ENCODE data around the gene ANKS1A. TPM values are rescaled to one million over a fixed set of nuclear protein-coding genes. Genes with fewer than 3 reads are reported as not detected.
A peak's percentile ranks its signal among the peaks of the same experiment; 100 is the strongest.
"Not testable (repeated sequence)": the region's sequence is repeated elsewhere in the genome, so short reads cannot be mapped to it uniquely, and the experiment has no call there.

ANKS1A gene
- total RNA-seq, 2 donors from 2014 or later: 8.6 to 9.3 TPM

- Mint-ChIP-seq H3K27ac (peak overlapping the region in 1 of 2 donors; percentile 93), H3K9me3 (no peaks in the 10 kb centered on the region), H3K36me3 (peaks cover 0 to 9% of the 10 kb centered on the region in 2 donors)
- ATAC-seq (no peak), DNase-seq (ENCODE audit: low spot score in 2 of 2) (no peak)
Measured at GRCh38 chr6:35087361-35088280, 198.6 kb downstream of the ANKS1A start.

GRCh38 chr6:35088281-35089215 is 199.5 kb downstream of the ANKS1A start:
- Mint-ChIP-seq H3K27ac (no peak overlapping the region), H3K9me3 (no peaks in the 10 kb centered on the region)

GRCh38 chr6:35089216-35089934 is 200.3 kb downstream of the ANKS1A start:
- DNase-seq (ENCODE audit: low spot score in 2 of 2): no peak
- H3K36me3 Mint-ChIP-seq: peaks cover 0 to 9% of the 10 kb centered on the region in 2 donors
- no peaks in the 10 kb centered on the region for H3K9me3 Mint-ChIP-seq
- H3K27ac Mint-ChIP-seq: no peak overlapping the region
- no peak for ATAC-seq

More at GRCh38 chr6:35088281-35089215, 199.5 kb downstream of the ANKS1A start:
- ATAC-seq: no peak
- H3K36me3 Mint-ChIP-seq: peaks cover 0 to 9% of the 10 kb centered on the region in 2 donors
- no peak for DNase-seq (ENCODE audit: low spot score in 2 of 2)

GRCh38 chr6:35089935-35090505 is 201.0 kb downstream of the ANKS1A start:
- peaks cover 0 to 9% of the 10 kb centered on the region in 2 donors for H3K36me3 Mint-ChIP-seq
- no peak overlapping the region for H3K27ac Mint-ChIP-seq
- DNase-seq (ENCODE audit: low spot score in 2 of 2) (no peak), ATAC-seq (no peak)
- H3K9me3 Mint-ChIP-seq: no peaks in the 10 kb centered on the region

GRCh38 chr6:35090734-35091133 is 201.7 kb downstream of the ANKS1A start:
- H3K9me3 Mint-ChIP-seq: no peaks in the 10 kb centered on the region
- DNase-seq (ENCODE audit: low spot score in 2 of 2) (no peak), ATAC-seq (no peak)
- H3K36me3 Mint-ChIP-seq: peaks cover 0 to 9% of the 10 kb centered on the region in 2 donors
- H3K27ac Mint-ChIP-seq: peak overlapping the region in 1 of 2 donors; percentile 50

GRCh38 chr6:35091346-35092083 is 202.5 kb downstream of the ANKS1A start:
- H3K9me3 Mint-ChIP-seq: no peaks in the 10 kb centered on the region
- H3K27ac Mint-ChIP-seq: no peak overlapping the region
- no peak for ATAC-seq
- DNase-seq (ENCODE audit: low spot score in 2 of 2): no peak
- peaks cover 0 to 9% of the 10 kb centered on the region in 2 donors for H3K36me3 Mint-ChIP-seq

GRCh38 chr6:35092362-35093117 is 203.5 kb downstream of the ANKS1A start:
- DNase-seq (ENCODE audit: low spot score in 2 of 2) (no peak), ATAC-seq (no peak)
- Mint-ChIP-seq H3K27ac (no peak overlapping the region), H3K36me3 (peaks cover 0 to 6% of the 10 kb centered on the region in 2 donors), H3K9me3 (no peaks in the 10 kb centered on the region)

- DNase-seq (ENCODE audit: low spot score in 2 of 2) (no peak), ATAC-seq (no peak)
- H3K36me3 Mint-ChIP-seq: peaks cover 0 to under 1% of the 10 kb centered on the region in 2 donors
- H3K27ac Mint-ChIP-seq: no peak overlapping the region
- no peaks in the 10 kb centered on the region for H3K9me3 Mint-ChIP-seq
Measured at GRCh38 chr6:35093118-35093445, 204.0 kb downstream of the ANKS1A start.

GRCh38 chr6:35093783-35094182 is 204.7 kb downstream of the ANKS1A start:
- no peak for ATAC-seq
- Mint-ChIP-seq H3K27ac (no peak overlapping the region), H3K36me3 (no peaks in the 10 kb centered on the region), H3K9me3 (no peaks in the 10 kb centered on the region)
- no peak for DNase-seq (ENCODE audit: low spot score in 2 of 2)

- Mint-ChIP-seq H3K27ac (no peak overlapping the region), H3K36me3 (no peaks in the 10 kb centered on the region), H3K9me3 (no peaks in the 10 kb centered on the region)
- no peak for ATAC-seq
- no peak for DNase-seq (ENCODE audit: low spot score in 2 of 2)
Measured at GRCh38 chr6:35094183-35094582, 205.1 kb downstream of the ANKS1A start.

GRCh38 chr6:35096129-35096862 is 207.2 kb downstream of the ANKS1A start:
- DNase-seq (ENCODE audit: low spot score in 2 of 2) (no peak), ATAC-seq (no peak)
- Mint-ChIP-seq H3K9me3 (no peaks in the 10 kb centered on the region), H3K36me3 (no peaks in the 10 kb centered on the region), H3K27ac (no peak overlapping the region)

GRCh38 chr6:35099116-35099515 is 210.1 kb downstream of the ANKS1A start:
- ATAC-seq: no peak
- no peaks in the 10 kb centered on the region for H3K36me3 Mint-ChIP-seq
- H3K9me3 Mint-ChIP-seq: no peaks in the 10 kb centered on the region
- no peak for DNase-seq (ENCODE audit: low spot score in 2 of 2)
- H3K27ac Mint-ChIP-seq: no peak overlapping the region

- no peaks in the 10 kb centered on the region for H3K36me3 Mint-ChIP-seq
- DNase-seq (ENCODE audit: low spot score in 2 of 2) (no peak), ATAC-seq (no peak)
- H3K27ac Mint-ChIP-seq: no peak overlapping the region
- H3K9me3 Mint-ChIP-seq: no peaks in the 10 kb centered on the region
Measured at GRCh38 chr6:35105078-35105477, 216.0 kb downstream of the ANKS1A start.

- ATAC-seq; H3K36me3 Mint-ChIP-seq; DNase-seq (ENCODE audit: low spot score in 2 of 2); H3K9me3 Mint-ChIP-seq; H3K27ac Mint-ChIP-seq: not testable (repeated sequence)
Measured at GRCh38 chr6:35106061-35106460, 217.0 kb downstream of the ANKS1A start.
